HepG2 (cell line): ENCODE measurements around the gene PTPRM. TPM values are rescaled to one million over a fixed set of nuclear protein-coding genes. Genes with fewer than 3 reads are reported as not detected.

ENCODE experiments used
- AGO1 ChIP-seq: fragments of 200-400 bp; formaldehyde crosslinking; IDR thresholded peaks from 2 replicates; pipeline ENCODE4 v1.6.1; 2017; ENCODE audit warnings: mild to moderate bottlenecking, low read depth, low read length, moderate library complexity; ENCODE audit not compliant: poor library complexity, severe bottlenecking
- ETS1 ChIP-seq: sonication (generic); formaldehyde crosslinking; IDR thresholded peaks from 2 replicates; pipeline ENCODE4 v1.4.0; 2020; ENCODE audit warnings: missing genetic modification reagents
- KMT2A ChIP-seq: sonication (generic); formaldehyde crosslinking; IDR thresholded peaks from 2 replicates; pipeline ENCODE4 v1.4.0; 2020; ENCODE audit warnings: missing genetic modification reagents
- ZBTB14 ChIP-seq: sonication (generic); formaldehyde crosslinking; IDR thresholded peaks from 2 replicates; pipeline ENCODE4 v1.4.0; 2020; ENCODE audit warnings: missing genetic modification reagents
- ZNF770 ChIP-seq: sonication (generic); formaldehyde crosslinking; IDR thresholded peaks from 2 replicates; pipeline ENCODE4 v1.5.0; 2020; ENCODE audit warnings: mild to moderate bottlenecking, missing genetic modification reagents
- ZNF780A ChIP-seq: sonication (generic); formaldehyde crosslinking; IDR thresholded peaks from 2 replicates; pipeline ENCODE4 v1.8.0; 2022; ENCODE audit warnings: mild to moderate bottlenecking, missing genetic modification reagents, moderate library complexity
- polyA plus RNA-seq, 8 experiments: library from polyadenylated mRNA; depleted of rRNA in 3 of 8; stranded (reverse) in 7 of 8; unstranded in 1 of 8; fragments of >200 nt; fragmentation: Illumina TruSeq in 4 of 8; extraction: Trizol in 4 of 8; gene quantifications; 2 replicates each; pipeline versions ENCODE4 v1.2.1 to v1.2.3, GENCODE V29; 2011 to 2016; ENCODE audit warnings: low read depth in 4 of 8, missing spikeins in 1 of 8, mixed read lengths in 1 of 8; ENCODE audit not compliant: insufficient read depth in 1 of 8
- total RNA-seq, 5 experiments: library from RNA; depleted of rRNA; stranded (reverse); fragments of >200 nt; fragmentation: Illumina TruSeq; extraction: Trizol; gene quantifications; 2 replicates each; pipeline ENCODE4 v1.2.3, GENCODE V29; 2016; ENCODE audit warnings: low read depth in 1 of 5
- TF ChIP-seq, protein P1 (sequence below): IDR thresholded peaks from 2 replicates; pipeline ENCODE4 v1.6.1; 2016

The PTPRM gene
- total and polyA plus RNA-seq, 2 of the 13 experiments (the other 11 are each of a cell fraction or from before 2014, with no cell fraction given): 12.6 to 108 TPM

GRCh38 chr18:7561909-7562460, 5.1 kb upstream of the PTPRM start (continued):
- TF ChIP-seq ETS1 (CRISPR knock-in tag): no peak
- TF ChIP-seq ZBTB14 (CRISPR knock-in tag): no peak
- TF ChIP-seq KMT2A (CRISPR knock-in tag): no peak
- no peak for TF ChIP-seq AGO1
- no peak for TF ChIP-seq ZNF770
- no peak for TF ChIP-seq ZNF780A
- TF ChIP-seq, protein P1, sequence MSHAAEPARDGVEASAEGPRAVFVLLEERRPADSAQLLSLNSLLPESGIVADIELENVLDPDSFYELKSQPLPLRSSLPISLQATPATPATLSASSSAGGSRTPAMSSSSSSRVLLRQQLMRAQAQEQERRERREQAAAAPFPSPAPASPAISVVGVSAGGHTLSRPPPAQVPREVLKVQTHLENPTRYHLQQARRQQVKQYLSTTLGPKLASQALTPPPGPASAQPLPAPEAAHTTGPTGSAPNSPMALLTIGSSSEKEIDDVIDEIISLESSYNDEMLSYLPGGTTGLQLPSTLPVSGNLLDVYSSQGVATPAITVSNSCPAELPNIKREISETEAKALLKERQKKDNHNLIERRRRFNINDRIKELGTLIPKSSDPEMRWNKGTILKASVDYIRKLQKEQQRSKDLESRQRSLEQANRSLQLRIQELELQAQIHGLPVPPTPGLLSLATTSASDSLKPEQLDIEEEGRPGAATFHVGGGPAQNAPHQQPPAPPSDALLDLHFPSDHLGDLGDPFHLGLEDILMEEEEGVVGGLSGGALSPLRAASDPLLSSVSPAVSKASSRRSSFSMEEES (CRISPR knock-in tag): no peak
